ENCODE data around the gene CABLES1. TPM values are rescaled to one million over a fixed set of nuclear protein-coding genes. Genes with fewer than 3 reads are reported as not detected.

Gene CABLES1
- polyA plus RNA-seq, 1 of the 3 experiments (the other 2 are of a cell fraction): 2.2 TPM

- H2AFZ ChIP-seq (ENCODE audit: low read depth): no peak overlapping the region
- H4K20me1 ChIP-seq (ENCODE audit: insufficient read depth): no peaks in the 10 kb centered on the region
- no peaks in the 10 kb centered on the region for H3K9me2 ChIP-seq
- H3K79me2 ChIP-seq (ENCODE audit: insufficient read depth): no peaks in the 10 kb centered on the region
- H3K36me3 ChIP-seq (replicated peaks in 1 of 2; ENCODE audit: control insufficient read depth in 1 of 2, insufficient read depth in 2 of 2, low read length in 1 of 2): no peaks in the 10 kb centered on the region
- H3K27ac ChIP-seq (ENCODE audit: low read depth in 2 of 2, low read length in 1 of 2): no peak overlapping the region
- no peak for TF ChIP-seq TEAD4 (IDR thresholded peaks at IDR 0.05; ENCODE audit: borderline replicate concordance, insufficient read depth)
- no peaks in the 10 kb centered on the region for H3F3A ChIP-seq (replicated peaks; ENCODE audit: insufficient read depth)
- no peaks in the 10 kb centered on the region for H3K27me3 ChIP-seq (ENCODE audit: insufficient read depth)
- no peak for DNase-seq
- no peak overlapping the region for H3K9ac ChIP-seq
- CTCF ChIA-PET: no interaction called here
- peaks cover 0 to 15% of the 10 kb centered on the region in 2 experiments; a peak in 1 of 4 replicates for H3K4me1 ChIP-seq (ENCODE audit: control insufficient read depth in 1 of 2, insufficient read depth in 2 of 2, low read depth in 1 of 2, low read length in 1 of 2)
- H3K4me3 ChIP-seq (ENCODE audit: low read depth in 2 of 2, low read length in 1 of 2): no peak overlapping the region
- no peaks in the 10 kb centered on the region for H3K9me3 ChIP-seq
- POLR2A ChIA-PET: no interaction called here
- WGBS (ENCODE audit: low lambda C conversion rate): 88% methylated on average over 9 of the region's 14 CpGs
- H3K4me2 ChIP-seq: no peak overlapping the region
Observed at GRCh38 chr18:23247896-23248295, 112.6 kb downstream of the CABLES1 start.

- Histone ChIP-seq H3K4me2 (no peak overlapping the region), H3K4me1 (ENCODE audit: control insufficient read depth in 1 of 2, insufficient read depth in 2 of 2, low read depth in 1 of 2, low read length in 1 of 2) (peaks cover 0 to 12% of the 10 kb centered on the region in 2 experiments; a peak in 1 of 4 replicates), H3K27ac (ENCODE audit: low read depth in 2 of 2, low read length in 1 of 2) (no peak overlapping the region), H3K27me3 (ENCODE audit: insufficient read depth) (no peaks in the 10 kb centered on the region), H3K9me3 (no peaks in the 10 kb centered on the region), H3K36me3 (replicated peaks in 1 of 2; ENCODE audit: control insufficient read depth in 1 of 2, insufficient read depth in 2 of 2, low read length in 1 of 2) (peaks cover 0 to 5% of the 10 kb centered on the region in 2 experiments), H2AFZ (ENCODE audit: low read depth) (no peak overlapping the region), H3K9ac (no peak overlapping the region), H3K9me2 (no peaks in the 10 kb centered on the region), H3K4me3 (ENCODE audit: low read depth in 2 of 2, low read length in 1 of 2) (no peak overlapping the region), H3K79me2 (ENCODE audit: insufficient read depth) (no peaks in the 10 kb centered on the region), H3F3A (replicated peaks; ENCODE audit: insufficient read depth) (no peaks in the 10 kb centered on the region), H4K20me1 (ENCODE audit: insufficient read depth) (no peaks in the 10 kb centered on the region)
- TF ChIP-seq RFX5 (IDR thresholded peaks at IDR 0.05; ENCODE audit: low read length): no peak
- WGBS (ENCODE audit: low lambda C conversion rate): 83% methylated on average over 2 of the region's 2 CpGs
- CTCF ChIA-PET: no interaction called here
- POLR2A ChIA-PET: interaction anchor here (0.7 kb wide), 1 partner anchor 114 kb away, joined by 3 read pairs; the partner anchor contains the start of gene CABLES1
- no peak for DNase-seq
Observed at GRCh38 chr18:23248826-23249225, 113.5 kb downstream of the CABLES1 start.

- Histone ChIP-seq H3K79me2 (ENCODE audit: insufficient read depth) (no peaks in the 10 kb centered on the region), H3K4me1 (ENCODE audit: control insufficient read depth in 1 of 2, insufficient read depth in 2 of 2, low read depth in 1 of 2, low read length in 1 of 2) (peaks cover 0 to 7% of the 10 kb centered on the region in 2 experiments; a peak in 1 of 4 replicates), H3F3A (replicated peaks; ENCODE audit: insufficient read depth) (no peaks in the 10 kb centered on the region), H3K9ac (no peak overlapping the region), H2AFZ (ENCODE audit: low read depth) (no peak overlapping the region), H3K9me3 (no peaks in the 10 kb centered on the region), H3K27me3 (ENCODE audit: insufficient read depth) (no peaks in the 10 kb centered on the region), H3K9me2 (no peaks in the 10 kb centered on the region), H3K4me2 (no peak overlapping the region), H3K27ac (ENCODE audit: low read depth in 2 of 2, low read length in 1 of 2) (no peak overlapping the region), H3K36me3 (replicated peaks in 1 of 2; ENCODE audit: control insufficient read depth in 1 of 2, insufficient read depth in 2 of 2, low read length in 1 of 2) (peaks cover 0 to 5% of the 10 kb centered on the region in 2 experiments), H3K4me3 (ENCODE audit: low read depth in 2 of 2, low read length in 1 of 2) (no peak overlapping the region), H4K20me1 (ENCODE audit: insufficient read depth) (no peaks in the 10 kb centered on the region)
- TF ChIP-seq IRF3 (IDR thresholded peaks at IDR 0.05; ENCODE audit: low read depth, low read length) (no peak), EP300 (IDR thresholded peaks at IDR 0.05; ENCODE audit: borderline replicate concordance in 1 of 2, low read depth in 1 of 2, low read length in 1 of 2) (no peak), JUND (IDR thresholded peaks at IDR 0.05) (no peak)
- ChIA-PET CTCF (no interaction called here), POLR2A (no interaction called here)
- no peak for DNase-seq
- WGBS (ENCODE audit: low lambda C conversion rate): 76% methylated on average over 7 of the region's 7 CpGs
Observed at GRCh38 chr18:23249348-23249747, 114.1 kb downstream of the CABLES1 start.
